IMR-90 (cell line): ENCODE measurements around the gene ZNF600. TPM values are rescaled to one million over a fixed set of nuclear protein-coding genes. Genes with fewer than 3 reads are reported as not detected.

ENCODE experiments used
- ATAC-seq: fragments of 200-7000 bp; cut with Tn5 transposase; 2 replicates; pipeline ENCODE4 v1.9.1; 2020; ENCODE audit warnings: low read depth, mild to moderate bottlenecking, moderate library complexity
- BruUV-seq: library from RNA; stranded (reverse); fragments of 400-500 nt; replicated peaks from 2 replicates; lab custom pipeline; 2021; lab: Mats Ljungman, UMichigan
- CTCF ChIA-PET: fragments of 300-600 bp; formaldehyde crosslinking; extraction: SDS; loops from one replicate; lab custom pipeline; 2021; ENCODE audit warnings: antibody characterized with exemption; lab: Yijun Ruan, JAX
- POLR2A ChIA-PET: fragments of 300-600 bp; sonication (Branson Sonifier 250); formaldehyde crosslinking; loops from one replicate; lab custom pipeline; 2022; ENCODE audit warnings: antibody characterized with exemption; ENCODE audit not compliant: unreplicated experiment; lab: Charles Lee
- DNase-seq: peaks from one replicate; pipeline ENCODE4 v3.0.0; 2013
- H2AFZ ChIP-seq: replicated peaks from 2 replicates; pipeline ENCODE3; 2013; ENCODE audit warnings: low read length, mild to moderate bottlenecking; ENCODE audit not compliant: poor library complexity
- H2AK5ac ChIP-seq: 2 replicates; pipeline ENCODE4 v1.6.1; 2013; ENCODE audit warnings: low read depth, low read length, inconsistent platforms
- H2AK9ac ChIP-seq: replicated peaks from 2 replicates; pipeline ENCODE3; 2013; ENCODE audit warnings: mild to moderate bottlenecking, low read depth, low read length, moderate library complexity; ENCODE audit not compliant: poor library complexity
- H2BK120ac ChIP-seq: 2 replicates; pipeline ENCODE4 v1.6.1; 2013; ENCODE audit warnings: low read depth, low read length, inconsistent platforms
- H2BK15ac ChIP-seq: 3 replicates; pipeline ENCODE4 v1.6.1; 2013; ENCODE audit warnings: low read depth, low read length, inconsistent platforms
- H2BK20ac ChIP-seq: 2 replicates; pipeline ENCODE4 v1.6.1; 2013; ENCODE audit warnings: low read depth, mild to moderate bottlenecking, inconsistent platforms, low read length, moderate library complexity
- H2BK5ac ChIP-seq: 2 replicates; pipeline ENCODE4 v1.6.1; 2013; ENCODE audit warnings: mild to moderate bottlenecking, low read depth, low read length, inconsistent platforms; ENCODE audit not compliant: poor library complexity, severe bottlenecking
- H3K14ac ChIP-seq: replicated peaks from 2 replicates; pipeline ENCODE4 v1.6.1; 2013; ENCODE audit warnings: low read depth, low read length, inconsistent platforms
- H3K18ac ChIP-seq: 2 replicates; pipeline ENCODE4 v1.6.1; 2013; ENCODE audit warnings: low read depth, low read length, control low read depth
- H3K23ac ChIP-seq: 2 replicates; pipeline ENCODE4 v1.6.1; 2013; ENCODE audit warnings: low read depth, low read length, inconsistent platforms
- H3K27ac ChIP-seq: 2 replicates; pipeline ENCODE4 v1.5.1; 2013; ENCODE audit warnings: mild to moderate bottlenecking, control low read depth, low read length; ENCODE audit not compliant: insufficient read depth
- H3K27me3 ChIP-seq: 2 replicates; pipeline ENCODE4 v1.6.1; 2013; ENCODE audit warnings: low read length; ENCODE audit not compliant: control insufficient read depth, insufficient read depth
- H3K36me3 ChIP-seq: 2 replicates; pipeline ENCODE4 v1.6.1; 2013; ENCODE audit warnings: low read length, mixed read lengths; ENCODE audit not compliant: control insufficient read depth, insufficient read depth
- H3K4ac ChIP-seq: 2 replicates; pipeline ENCODE4 v1.6.1; 2013; ENCODE audit warnings: low read depth, low read length, inconsistent platforms
- H3K4me1 ChIP-seq: 2 replicates; pipeline ENCODE4 v1.6.1; 2013; ENCODE audit warnings: low read length, mixed read lengths; ENCODE audit not compliant: control insufficient read depth, insufficient read depth
- H3K4me2 ChIP-seq: 2 replicates; pipeline ENCODE4 v1.6.1; 2013; ENCODE audit warnings: low read depth, mild to moderate bottlenecking, control low read depth, low read length, moderate library complexity
- H3K4me3 ChIP-seq: 2 replicates; pipeline ENCODE4 v1.5.1; 2013; ENCODE audit warnings: low read depth, mild to moderate bottlenecking, control low read depth, low read length, moderate library complexity; ENCODE audit not compliant: insufficient read depth
- H3K56ac ChIP-seq: 2 replicates; pipeline ENCODE4 v1.6.1; 2013; ENCODE audit warnings: low read length, inconsistent platforms; ENCODE audit not compliant: insufficient read depth; ENCODE audit errors: extremely low read depth
- H3K79me1 ChIP-seq, 2 experiments: 2 replicates each; pipeline ENCODE4 v1.6.1; 2013; ENCODE audit warnings: low read length in 2 of 2, inconsistent platforms in 1 of 2, low read depth in 1 of 2
- H3K9ac ChIP-seq: 2 replicates; pipeline ENCODE4 v1.6.1; 2013; ENCODE audit warnings: low read depth, low read length, control low read depth
- H3K9me1 ChIP-seq: 2 replicates; pipeline ENCODE4 v1.6.1; 2013; ENCODE audit warnings: low read length, inconsistent platforms; ENCODE audit not compliant: insufficient read depth
- H3K9me3 ChIP-seq: 2 replicates; pipeline ENCODE4 v1.6.1; 2013; ENCODE audit warnings: low read length; ENCODE audit not compliant: control insufficient read depth, insufficient read depth
- H4K20me1 ChIP-seq: 2 replicates; pipeline ENCODE4 v1.6.1; 2013; ENCODE audit warnings: low read length, inconsistent platforms; ENCODE audit not compliant: insufficient read depth
- H4K5ac ChIP-seq: 2 replicates; pipeline ENCODE4 v1.6.1; 2013; ENCODE audit warnings: mild to moderate bottlenecking, low read depth, low read length, control low read depth
- H4K8ac ChIP-seq, 2 experiments: 2 replicates each; pipeline ENCODE4 v1.6.1; 2013; ENCODE audit warnings: low read depth in 2 of 2, low read length in 2 of 2, control low read depth in 1 of 2, inconsistent platforms in 1 of 2
- H4K91ac ChIP-seq: 2 replicates; pipeline ENCODE4 v1.6.1; 2013; ENCODE audit warnings: low read depth, low read length, inconsistent platforms; ENCODE audit not compliant: insufficient read depth
- BHLHE40 ChIP-seq: fragments of 150-350 bp; IDR thresholded peaks from 2 replicates; pipeline ENCODE4 v1.6.1; 2016; ENCODE audit warnings: mild to moderate bottlenecking, low read depth, low read length
- CEBPB ChIP-seq: IDR thresholded peaks from 2 replicates; pipeline ENCODE4 v1.6.1; 2012; ENCODE audit warnings: low read depth, low read length, improper control_type of control experiment
- CTCF ChIP-seq: conservative IDR thresholded peaks from 2 replicates; pipeline ENCODE4 v1.5.1; 2012; ENCODE audit warnings: mild to moderate bottlenecking, low read depth, low read length, improper control_type of control experiment
- ELK1 ChIP-seq: fragments of 150-350 bp; IDR thresholded peaks from 2 replicates; pipeline ENCODE4 v1.6.1; 2016; ENCODE audit warnings: low read depth, mild to moderate bottlenecking, low read length, moderate library complexity, borderline replicate concordance
- FOS ChIP-seq: fragments of 150-350 bp; IDR thresholded peaks from 2 replicates; pipeline ENCODE4 v1.6.1; 2016; ENCODE audit warnings: low read depth, low read length
- MAFK ChIP-seq: IDR thresholded peaks from 2 replicates; pipeline ENCODE4 v1.6.1; 2012; ENCODE audit warnings: low read depth, low read length, improper control_type of control experiment
- MAZ ChIP-seq: IDR thresholded peaks from 2 replicates; pipeline ENCODE4 v1.6.1; 2012; ENCODE audit warnings: low read depth, mild to moderate bottlenecking, low read length, improper control_type of control experiment, moderate library complexity, borderline replicate concordance
- MXI1 ChIP-seq: IDR thresholded peaks from 2 replicates; pipeline ENCODE4 v1.6.1; 2012; ENCODE audit warnings: low read depth, mild to moderate bottlenecking, low read length, moderate library complexity, borderline replicate concordance
- NFE2L2 ChIP-seq: fragments of 150-350 bp; IDR thresholded peaks from 2 replicates; pipeline ENCODE4 v1.6.1; 2016; ENCODE audit warnings: low read depth, mild to moderate bottlenecking, low read length
- RCOR1 ChIP-seq: IDR thresholded peaks from 2 replicates; pipeline ENCODE4 v1.6.1; 2012; ENCODE audit warnings: mild to moderate bottlenecking, low read length, improper control_type of control experiment; ENCODE audit not compliant: insufficient replicate concordance
- RFX5 ChIP-seq: IDR thresholded peaks from 2 replicates; pipeline ENCODE4 v1.8.0; 2012; ENCODE audit warnings: low read depth, mild to moderate bottlenecking, low read length, moderate library complexity
- USF2 ChIP-seq: fragments of 150-350 bp; IDR thresholded peaks from 2 replicates; pipeline ENCODE4 v1.6.1; 2017; ENCODE audit warnings: mild to moderate bottlenecking, antibody characterized with exemption, low read length, low read depth
- WGBS, 2 experiments: methylation state at CpG; one replicate each; pipeline versions ENCODE4 v1.1.5 to v1.1.7; 2013; ENCODE audit warnings: missing lambda C conversion rate in 2 of 2; ENCODE audit not compliant: insufficient read length in 1 of 2; ENCODE audit errors: extremely low coverage in 2 of 2; 5-methylcytosine and 5-hydroxymethylcytosine counted together
- dilution Hi-C: fragments of 300-500 bp; cut with HindIII; formaldehyde crosslinking; loops from one replicate; pipeline ENCODE4 v1.14.3; 2018; ENCODE audit warnings: low sequenced_read_pairs; ENCODE audit not compliant: unreplicated experiment
- in situ Hi-C: fragments of 300-500 bp; cut with MboI; formaldehyde crosslinking; loops from 3 replicates; pipeline ENCODE4 v1.14.3; 2019; ENCODE audit warnings: low sequenced_read_pairs, inconsistent platforms, mixed read lengths
- intact Hi-C: fragments of 100-400 bp; cut with micrococcal nuclease; formaldehyde crosslinking; loops from 2 replicates; pipeline ENCODE4 v1.10.0; 2022
- polyA plus RNA-seq, 3 experiments: library from polyadenylated mRNA; depleted of rRNA; stranded (reverse); fragments of >200 nt; gene quantifications; 2 replicates each; pipeline ENCODE4 v1.2.3, GENCODE V29; 2012; ENCODE audit warnings: low replicate concordance in 1 of 3
- total RNA-seq: library from RNA; depleted of rRNA; stranded (reverse); fragments of >200 nt; gene quantifications from 2 replicates; pipeline ENCODE4 v1.2.3, GENCODE V29; 2012

The ZNF600 gene
- total and polyA plus RNA-seq, 2 of the 4 experiments (the other 2 are of a cell fraction): 4.0 to 4.1 TPM

GRCh38 chr19:52716522-52716921, 70.1 kb downstream of the ZNF600 start:
- Histone ChIP-seq H3K27me3 (no peaks in the 10 kb centered on the region), H2BK15ac (no peak overlapping the region), H3K9ac (no peak overlapping the region), H3K4ac (no peak overlapping the region), H3K9me3 (no peaks in the 10 kb centered on the region; the same call in 1 of the 2 replicates), H4K8ac (no peak overlapping the region), H2AK5ac (peak overlapping the region; percentile 75; the same call in 1 of the 2 replicates), H2BK20ac (no peak overlapping the region), H3K4me2 (no peak overlapping the region), H3K18ac (no peak overlapping the region), H3K56ac (no peak overlapping the region), H2AFZ (no peak overlapping the region), H4K5ac (no peak overlapping the region), H3K4me3 (no peak overlapping the region), H2AK9ac (no peak overlapping the region), H4K20me1 (no peaks in the 10 kb centered on the region), H3K4me1 (peaks cover 12% of the 10 kb centered on the region), H3K79me1 (peaks cover 4 to 7% of the 10 kb centered on the region in 2 experiments; a peak in 2 of 4 replicates), H4K91ac (no peak overlapping the region; the same call in 1 of the 2 replicates), H3K36me3 (peaks cover 16% of the 10 kb centered on the region), H3K23ac (no peak overlapping the region; the same call in 1 of the 2 replicates), H3K27ac (0 out of 2 replicates have a peak overlapping the region, but pooled peaks have one; percentile 20), H2BK120ac (no peak overlapping the region), H2BK5ac (no peak overlapping the region), H3K14ac (peak overlapping the region; percentile 37), H3K9me1 (peaks cover 3% of the 10 kb centered on the region; the same call in 1 of the 2 replicates)
- intact Hi-C loops: no loop called here
- POLR2A ChIA-PET: no interaction called here
- CTCF ChIA-PET: no interaction called here
- dilution Hi-C loops: no loop called here
- WGBS, 2 experiments: no CpG with 5 or more reads among the region's 1 CpG
- DNase-seq: no peak
- no TSS peak for BruUV-seq
- TF ChIP-seq USF2: no peak
- TF ChIP-seq BHLHE40: no peak
- no peak for TF ChIP-seq CTCF
- no peak for TF ChIP-seq FOS
- TF ChIP-seq NFE2L2: no peak
- TF ChIP-seq ELK1: no peak
- TF ChIP-seq CEBPB: no peak
- TF ChIP-seq MAFK: no peak
- no peak for TF ChIP-seq RCOR1
- TF ChIP-seq MXI1: no peak
- TF ChIP-seq MAZ: no peak
- TF ChIP-seq RFX5: no peak
- in situ Hi-C loops: no loop called here
- peak; percentile 9; the same call in 1 of the 2 replicates for ATAC-seq
